Muscle layer of colon (tissue), 2 donors: ENCODE results near the gene MTG2.

ENCODE experiments used
- H3K27ac ChIP-seq: one replicate; pipeline ENCODE4 v1.7.0; 2013; ENCODE audit warnings: low read depth, mild to moderate bottlenecking, low read length, moderate library complexity
- H3K27me3 ChIP-seq, 2 donors: one replicate each; pipeline ENCODE4 v1.7.0; 2013; ENCODE audit warnings: low read length in 2 of 2, mild to moderate bottlenecking in 2 of 2; ENCODE audit not compliant: insufficient read depth in 2 of 2, control insufficient read depth in 1 of 2
- H3K36me3 ChIP-seq: one replicate; pipeline ENCODE4 v1.7.0; 2013; ENCODE audit warnings: mild to moderate bottlenecking, low read length; ENCODE audit not compliant: insufficient read depth
- H3K4me1 ChIP-seq: one replicate; pipeline ENCODE4 v1.7.0; 2013; ENCODE audit warnings: mild to moderate bottlenecking, low read length; ENCODE audit not compliant: insufficient read depth
- H3K4me3 ChIP-seq, 2 donors: one replicate each; pipeline ENCODE4 v1.7.0; 2013; ENCODE audit warnings: low read length in 2 of 2, low read depth in 1 of 2, mild to moderate bottlenecking in 1 of 2, moderate library complexity in 1 of 2
- H3K9ac ChIP-seq: one replicate; pipeline ENCODE4 v1.7.0; 2013; ENCODE audit warnings: low read length
- H3K9me3 ChIP-seq: one replicate; pipeline ENCODE4 v1.7.0; 2013; ENCODE audit warnings: mild to moderate bottlenecking, low read length
- donor health status: abdominal sarcoma.
- donor health status: Adenocarcinoma of cecum.

MTG2 gene, protein sequence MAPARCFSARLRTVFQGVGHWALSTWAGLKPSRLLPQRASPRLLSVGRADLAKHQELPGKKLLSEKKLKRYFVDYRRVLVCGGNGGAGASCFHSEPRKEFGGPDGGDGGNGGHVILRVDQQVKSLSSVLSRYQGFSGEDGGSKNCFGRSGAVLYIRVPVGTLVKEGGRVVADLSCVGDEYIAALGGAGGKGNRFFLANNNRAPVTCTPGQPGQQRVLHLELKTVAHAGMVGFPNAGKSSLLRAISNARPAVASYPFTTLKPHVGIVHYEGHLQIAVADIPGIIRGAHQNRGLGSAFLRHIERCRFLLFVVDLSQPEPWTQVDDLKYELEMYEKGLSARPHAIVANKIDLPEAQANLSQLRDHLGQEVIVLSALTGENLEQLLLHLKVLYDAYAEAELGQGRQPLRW

DNA sequence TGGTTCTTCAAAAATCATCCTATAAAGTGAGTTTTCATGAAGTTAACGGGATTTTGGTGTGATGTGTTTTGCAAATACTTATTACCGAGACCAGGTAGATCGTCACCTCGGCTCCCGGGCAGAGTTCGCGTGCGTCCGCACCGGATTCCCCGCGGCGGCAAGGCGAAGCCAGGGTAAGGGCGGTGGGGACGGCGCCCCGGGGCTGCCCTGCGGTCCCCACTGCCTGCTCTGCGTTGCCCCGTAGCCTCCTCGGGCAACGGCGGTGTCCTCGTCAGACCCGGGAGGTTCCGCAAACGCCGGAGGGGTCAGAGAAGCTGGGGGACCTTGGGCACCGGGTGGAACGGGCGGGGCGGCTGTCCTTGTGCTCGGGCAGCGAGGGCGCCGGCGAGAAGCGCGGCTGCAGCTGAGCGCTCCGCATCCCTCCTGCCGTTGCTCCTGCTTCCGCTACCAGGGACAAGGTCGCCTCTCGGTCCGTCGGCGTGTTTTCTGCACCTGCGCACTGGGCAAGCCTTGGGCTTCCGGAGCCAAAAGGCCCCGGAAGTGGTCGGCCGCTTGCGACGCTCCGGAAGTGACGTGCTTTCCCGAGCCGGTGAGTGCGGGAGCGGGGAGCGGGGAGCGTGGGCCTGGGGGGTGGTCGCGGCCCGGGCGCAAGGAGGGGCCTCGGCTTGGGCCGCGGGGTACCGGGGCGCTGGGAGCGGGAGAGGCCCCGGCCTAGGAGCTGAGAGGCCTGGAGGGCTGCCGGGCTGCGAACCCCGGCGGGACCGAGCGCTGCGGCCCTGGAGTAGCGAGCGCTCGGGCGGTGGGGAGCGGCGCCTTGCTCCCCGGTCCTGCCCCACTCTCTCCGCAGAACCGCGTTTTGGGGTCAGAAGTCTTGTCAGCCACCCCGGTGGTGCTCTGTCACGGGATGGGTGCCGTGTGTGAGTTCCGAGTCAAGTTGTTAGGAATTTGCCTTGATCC is at the start of gene MTG2:
MTG2 (plus strand) TSS at position 560 of the 957 bp plus-strand sequence. CDS start 10,393 bp downstream, outside the sequence.
- H3K9ac ChIP-seq: peak within 1 kb of the TSS; percentile 66
- H3K9me3 ChIP-seq: no peaks in the 10 kb centered on the region
- H3K36me3 ChIP-seq: no peaks in the 10 kb centered on the region
- no peaks in the 10 kb centered on the region for H3K27me3 ChIP-seq
- H3K27ac ChIP-seq: peak within 1 kb of the TSS; percentile 95
- peak within 1 kb of the TSS; percentile 74 to 100 for H3K4me3 ChIP-seq
- H3K4me1 ChIP-seq: peaks cover 19% of the 10 kb centered on the region

GRCh38 chr20:62133051-62133845 is 49.6 kb upstream of the MTG2 start:
- no peaks in the 10 kb centered on the region for H3K9me3 ChIP-seq
- no peaks in the 10 kb centered on the region for H3K27me3 ChIP-seq
- no peak overlapping the region for H3K4me3 ChIP-seq
- H3K27ac ChIP-seq: no peak overlapping the region
- no peak overlapping the region for H3K9ac ChIP-seq
- H3K36me3 ChIP-seq: peaks cover 95% of the 10 kb centered on the region
- no peaks in the 10 kb centered on the region for H3K4me1 ChIP-seq

- H3K36me3 ChIP-seq: peaks cover 93% of the 10 kb centered on the region
- no peaks in the 10 kb centered on the region for H3K4me1 ChIP-seq
- no peaks in the 10 kb centered on the region for H3K27me3 ChIP-seq
- no peak overlapping the region for H3K27ac ChIP-seq
- no peak overlapping the region for H3K9ac ChIP-seq
- H3K9me3 ChIP-seq: no peaks in the 10 kb centered on the region
- no peak overlapping the region for H3K4me3 ChIP-seq
Observed at GRCh38 chr20:62133864-62134263, 49.0 kb upstream of the MTG2 start.

- no peaks in the 10 kb centered on the region for H3K4me1 ChIP-seq
- H3K9me3 ChIP-seq: no peaks in the 10 kb centered on the region
- no peak overlapping the region for H3K4me3 ChIP-seq
- H3K27ac ChIP-seq: no peak overlapping the region
- H3K27me3 ChIP-seq: no peaks in the 10 kb centered on the region
- no peak overlapping the region for H3K9ac ChIP-seq
- H3K36me3 ChIP-seq: peaks cover 93% of the 10 kb centered on the region
Observed at GRCh38 chr20:62134735-62135231, 48.0 kb upstream of the MTG2 start.

DNA sequence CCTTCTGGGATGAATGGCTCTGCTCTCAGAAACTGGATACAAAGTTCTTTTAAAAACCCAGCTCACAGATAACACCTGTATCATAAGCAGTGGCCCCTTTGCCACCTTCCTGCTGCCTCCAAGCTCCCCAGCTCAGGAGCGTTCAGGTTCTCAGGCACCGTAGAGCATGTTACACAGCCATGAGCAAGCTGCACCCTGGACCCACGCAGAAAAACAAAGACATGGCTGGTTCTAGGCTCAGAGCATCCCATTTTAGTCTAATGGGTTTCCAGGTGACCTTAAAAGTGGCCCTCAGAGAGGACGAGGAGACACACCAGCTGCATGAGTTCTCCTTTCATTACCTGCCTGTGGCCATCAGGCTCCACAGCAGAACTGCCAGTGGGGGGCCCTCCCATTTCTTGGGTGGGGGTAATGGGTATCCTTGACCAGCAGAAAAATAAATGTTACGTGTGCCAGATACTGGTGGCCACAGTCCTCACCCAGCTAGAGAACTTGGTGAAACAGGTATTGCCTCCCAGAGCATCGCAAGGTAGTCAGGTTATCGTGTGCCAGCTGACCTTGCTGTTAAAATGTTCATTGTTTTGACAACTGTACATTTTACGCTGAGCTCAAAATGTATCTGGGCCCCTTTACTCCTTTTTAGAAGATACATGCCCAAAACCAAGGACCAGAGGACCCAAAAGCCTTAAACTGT is 47.1 kb upstream of the MTG2 start:
- Histone ChIP-seq H3K27ac (no peak overlapping the region), H3K4me1 (peaks cover under 1% of the 10 kb centered on the region), H3K9me3 (no peaks in the 10 kb centered on the region), H3K36me3 (peaks cover 90% of the 10 kb centered on the region), H3K9ac (no peak overlapping the region), H3K4me3 (no peak overlapping the region), H3K27me3 (no peaks in the 10 kb centered on the region)

GRCh38 chr20:62136283-62137091 is 46.3 kb upstream of the MTG2 start:
- Histone ChIP-seq H3K27me3 (no peaks in the 10 kb centered on the region), H3K4me1 (peaks cover 8% of the 10 kb centered on the region), H3K27ac (no peak overlapping the region), H3K4me3 (no peak overlapping the region), H3K9me3 (no peaks in the 10 kb centered on the region), H3K36me3 (peaks cover 82% of the 10 kb centered on the region), H3K9ac (no peak overlapping the region)

- H3K27me3 ChIP-seq: no peaks in the 10 kb centered on the region
- H3K9ac ChIP-seq: no peak overlapping the region
- H3K9me3 ChIP-seq: no peaks in the 10 kb centered on the region
- H3K4me1 ChIP-seq: peaks cover 13% of the 10 kb centered on the region
- H3K36me3 ChIP-seq: peaks cover 77% of the 10 kb centered on the region
- H3K27ac ChIP-seq: no peak overlapping the region
- no peak overlapping the region for H3K4me3 ChIP-seq
Observed at GRCh38 chr20:62137092-62137384, 45.8 kb upstream of the MTG2 start.

- no peak overlapping the region for H3K27ac ChIP-seq
- H3K27me3 ChIP-seq: no peaks in the 10 kb centered on the region
- H3K4me1 ChIP-seq: peaks cover 15% of the 10 kb centered on the region
- H3K9ac ChIP-seq: no peak overlapping the region
- H3K9me3 ChIP-seq: no peaks in the 10 kb centered on the region
- no peak overlapping the region for H3K4me3 ChIP-seq
- H3K36me3 ChIP-seq: peaks cover 70% of the 10 kb centered on the region
Observed at GRCh38 chr20:62137478-62138203, 45.2 kb upstream of the MTG2 start.

GRCh38 chr20:62138204-62138543 is 44.7 kb upstream of the MTG2 start:
- H3K36me3 ChIP-seq: peaks cover 65% of the 10 kb centered on the region
- no peaks in the 10 kb centered on the region for H3K9me3 ChIP-seq
- H3K4me3 ChIP-seq: no peak overlapping the region
- no peak overlapping the region for H3K27ac ChIP-seq
- H3K27me3 ChIP-seq: no peaks in the 10 kb centered on the region
- H3K4me1 ChIP-seq: peaks cover 15% of the 10 kb centered on the region
- H3K9ac ChIP-seq: no peak overlapping the region

- peaks cover 15% of the 10 kb centered on the region for H3K4me1 ChIP-seq
- no peak overlapping the region for H3K9ac ChIP-seq
- H3K9me3 ChIP-seq: no peaks in the 10 kb centered on the region
- peaks cover 58% of the 10 kb centered on the region for H3K36me3 ChIP-seq
- H3K4me3 ChIP-seq: no peak overlapping the region
- no peaks in the 10 kb centered on the region for H3K27me3 ChIP-seq
- no peak overlapping the region for H3K27ac ChIP-seq
Observed at GRCh38 chr20:62138912-62139311, 43.9 kb upstream of the MTG2 start.
